Liver (tissue), 9 donors: ENCODE results near the gene TMCO2. TPM values are rescaled to one million over a fixed set of nuclear protein-coding genes. Genes with fewer than 3 reads are reported as not detected.

ENCODE experiments used
- DNase-seq: peaks from one replicate; pipeline ENCODE4 v3.0.0-alpha.2; 2017; ENCODE audit warnings: low spot score
- H3K27ac ChIP-seq, 2 donors: one replicate each; pipeline ENCODE4 v1.7.0; 2013; ENCODE audit warnings: inconsistent platforms in 2 of 2, low read length in 2 of 2, control low read depth in 1 of 2, low read depth in 1 of 2, mild to moderate bottlenecking in 1 of 2
- H3K27me3 ChIP-seq, 4 donors: one replicate each; pipeline versions ENCODE4 v1.6.1 to v1.7.0; 2013; ENCODE audit warnings: low read length in 3 of 4, inconsistent platforms in 1 of 4, mild to moderate bottlenecking in 1 of 4, moderate library complexity in 1 of 4; ENCODE audit not compliant: control insufficient read depth in 4 of 4, insufficient read depth in 4 of 4
- H3K36me3 ChIP-seq, 4 donors: one replicate each; pipeline versions ENCODE4 v1.6.1 to v1.7.0; 2013; ENCODE audit warnings: low read length in 3 of 4, mild to moderate bottlenecking in 3 of 4, low read depth in 1 of 4, moderate library complexity in 1 of 4; ENCODE audit not compliant: control insufficient read depth in 4 of 4, insufficient read depth in 3 of 4
- H3K4me1 ChIP-seq, 4 donors: one replicate each; pipeline versions ENCODE4 v1.6.1 to v1.7.0; 2013; ENCODE audit warnings: low read length in 3 of 4, mild to moderate bottlenecking in 3 of 4, moderate library complexity in 1 of 4; ENCODE audit not compliant: control insufficient read depth in 4 of 4, insufficient read depth in 4 of 4
- H3K4me3 ChIP-seq, 3 donors: one replicate each; pipeline versions ENCODE4 v1.6.1 to v1.7.0; 2013; ENCODE audit warnings: low read length in 3 of 3, control low read depth in 1 of 3, low read depth in 1 of 3, mild to moderate bottlenecking in 1 of 3
- H3K9ac ChIP-seq, 2 donors: one replicate each; pipeline ENCODE4 v1.7.0; 2013; ENCODE audit warnings: low read length in 2 of 2, mild to moderate bottlenecking in 2 of 2, moderate library complexity in 2 of 2, control low read depth in 1 of 2, low read depth in 1 of 2
- H3K9me3 ChIP-seq, 4 donors: one replicate each; pipeline versions ENCODE4 v1.6.1 to v1.7.0; 2013; ENCODE audit warnings: low read length in 3 of 4; ENCODE audit not compliant: control insufficient read depth in 4 of 4
- ATF3 ChIP-seq: IDR thresholded peaks from 2 replicates; pipeline ENCODE4 v1.6.1; 2016; ENCODE audit warnings: antibody characterized with exemption
- EGR1 ChIP-seq, 2 donors: IDR thresholded peaks; 2 replicates each; pipeline ENCODE4 v1.6.1; 2016 to 2018; ENCODE audit warnings: antibody characterized with exemption in 2 of 2, low read depth in 2 of 2
- FOXA1 ChIP-seq: IDR thresholded peaks from 2 replicates; pipeline ENCODE4 v1.6.1; 2016; ENCODE audit warnings: antibody characterized with exemption
- FOXA2 ChIP-seq: IDR thresholded peaks from 2 replicates; pipeline ENCODE4 v1.6.1; 2016; ENCODE audit warnings: antibody characterized with exemption
- GABPA ChIP-seq, 2 donors: IDR thresholded peaks in 1 of 2; conservative IDR thresholded peaks in 1 of 2; 2 replicates each; pipeline ENCODE4 v1.6.1; 2016; ENCODE audit warnings: antibody characterized with exemption in 2 of 2, mild to moderate bottlenecking in 1 of 2, moderate library complexity in 1 of 2
- HNF4A ChIP-seq, 2 donors: conservative IDR thresholded peaks; 2 replicates each; pipeline ENCODE4 v1.6.1; 2016; ENCODE audit warnings: antibody characterized with exemption in 2 of 2, mild to moderate bottlenecking in 2 of 2
- JUND ChIP-seq, 2 donors: IDR thresholded peaks; 2 replicates each; pipeline ENCODE4 v1.6.1; 2016; ENCODE audit warnings: antibody characterized with exemption in 2 of 2
- RXRA ChIP-seq, 2 donors: IDR thresholded peaks; 2 replicates each; pipeline ENCODE4 v1.6.1; 2017 to 2018; ENCODE audit warnings: antibody characterized with exemption in 2 of 2, mild to moderate bottlenecking in 1 of 2
- SP1 ChIP-seq: IDR thresholded peaks from 2 replicates; pipeline ENCODE4 v1.6.1; 2018; ENCODE audit warnings: antibody characterized with exemption, mild to moderate bottlenecking
- TAF1 ChIP-seq: conservative IDR thresholded peaks from 2 replicates; pipeline ENCODE4 v1.6.1; 2016; ENCODE audit warnings: antibody characterized with exemption, mild to moderate bottlenecking
- YY1 ChIP-seq: IDR thresholded peaks from 2 replicates; pipeline ENCODE4 v1.6.1; 2016; ENCODE audit warnings: antibody characterized with exemption, mild to moderate bottlenecking
- WGBS: extraction: QIAGEN DNeasy Blood & Tissue Kit; methylation state at CpG from one replicate; pipeline ENCODE4 v1.1.7; 2013; 5-methylcytosine and 5-hydroxymethylcytosine counted together
- polyA plus RNA-seq, 2 donors: library from polyadenylated mRNA; stranded (reverse) in 1 of 2; unstranded in 1 of 2; fragments of 200-250 nt in 1 of 2; fragments of >200 nt in 1 of 2; fragmentation: Nextera tagmentation in 1 of 2; extraction: Ambion mirVana in 1 of 2; gene quantifications; one replicate each; pipeline versions ENCODE4 v1.2.1 to v1.2.3, GENCODE V29; 2013 to 2015
- total RNA-seq, 2 donors: library from RNA; depleted of rRNA; stranded (reverse); fragments of >200 nt; gene quantifications; one replicate each; pipeline ENCODE4 v1.2.3, GENCODE V29; 2014
- TF ChIP-seq, protein P1 (sequence below): IDR thresholded peaks from 2 replicates; pipeline ENCODE4 v1.6.1; 2016; ENCODE audit warnings: antibody characterized with exemption, mild to moderate bottlenecking
- TF ChIP-seq, protein P2 (sequence below): IDR thresholded peaks from 2 replicates; pipeline ENCODE4 v1.6.1; 2016; ENCODE audit warnings: antibody characterized with exemption
- TF ChIP-seq, protein P3 (sequence below): IDR thresholded peaks from 2 replicates; pipeline ENCODE4 v1.6.1; 2016; ENCODE audit warnings: antibody characterized with exemption
- donor health status: healthy.
- donor health status: healthy.
- donor health status: healthy.
- donor health status: healthy.
- donor health status: healthy.

Gene TMCO2
- total and polyA plus RNA-seq, 4 donors: not detected

GRCh38 chr1:40258445-40258769, 10.7 kb downstream of the TMCO2 start:
- peaks cover 2 to 13% (median 7%) of the 10 kb centered on the region in 4 donors for H3K4me1 ChIP-seq
- H3K27ac ChIP-seq: peak overlapping the region; percentile 84 to 94
- peak overlapping the region; percentile 70 to 95 for H3K9ac ChIP-seq
- H3K27me3 ChIP-seq: no peaks in the 10 kb centered on the region
- peak overlapping the region; percentile 71 to 100 (median 89) for H3K4me3 ChIP-seq
- peaks cover 3 to 24% (median 19%) of the 10 kb centered on the region in 4 donors for H3K36me3 ChIP-seq
- TF ChIP-seq EGR1 (IDR thresholded peaks at IDR 0.05; ENCODE audit: low read depth in 2 of 2) (no peak), HNF4A (conservative IDR thresholded peaks at IDR 0.05) (no peak), JUND (IDR thresholded peaks at IDR 0.05) (no peak), FOXA1 (no peak), SP1 (no peak), FOXA2 (no peak), ATF3 (no peak), TAF1 (no peak), YY1 (no peak)
- TF ChIP-seq, protein P1, sequence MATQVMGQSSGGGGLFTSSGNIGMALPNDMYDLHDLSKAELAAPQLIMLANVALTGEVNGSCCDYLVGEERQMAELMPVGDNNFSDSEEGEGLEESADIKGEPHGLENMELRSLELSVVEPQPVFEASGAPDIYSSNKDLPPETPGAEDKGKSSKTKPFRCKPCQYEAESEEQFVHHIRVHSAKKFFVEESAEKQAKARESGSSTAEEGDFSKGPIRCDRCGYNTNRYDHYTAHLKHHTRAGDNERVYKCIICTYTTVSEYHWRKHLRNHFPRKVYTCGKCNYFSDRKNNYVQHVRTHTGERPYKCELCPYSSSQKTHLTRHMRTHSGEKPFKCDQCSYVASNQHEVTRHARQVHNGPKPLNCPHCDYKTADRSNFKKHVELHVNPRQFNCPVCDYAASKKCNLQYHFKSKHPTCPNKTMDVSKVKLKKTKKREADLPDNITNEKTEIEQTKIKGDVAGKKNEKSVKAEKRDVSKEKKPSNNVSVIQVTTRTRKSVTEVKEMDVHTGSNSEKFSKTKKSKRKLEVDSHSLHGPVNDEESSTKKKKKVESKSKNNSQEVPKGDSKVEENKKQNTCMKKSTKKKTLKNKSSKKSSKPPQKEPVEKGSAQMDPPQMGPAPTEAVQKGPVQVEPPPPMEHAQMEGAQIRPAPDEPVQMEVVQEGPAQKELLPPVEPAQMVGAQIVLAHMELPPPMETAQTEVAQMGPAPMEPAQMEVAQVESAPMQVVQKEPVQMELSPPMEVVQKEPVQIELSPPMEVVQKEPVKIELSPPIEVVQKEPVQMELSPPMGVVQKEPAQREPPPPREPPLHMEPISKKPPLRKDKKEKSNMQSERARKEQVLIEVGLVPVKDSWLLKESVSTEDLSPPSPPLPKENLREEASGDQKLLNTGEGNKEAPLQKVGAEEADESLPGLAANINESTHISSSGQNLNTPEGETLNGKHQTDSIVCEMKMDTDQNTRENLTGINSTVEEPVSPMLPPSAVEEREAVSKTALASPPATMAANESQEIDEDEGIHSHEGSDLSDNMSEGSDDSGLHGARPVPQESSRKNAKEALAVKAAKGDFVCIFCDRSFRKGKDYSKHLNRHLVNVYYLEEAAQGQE: no peak
- TF ChIP-seq, protein P2, sequence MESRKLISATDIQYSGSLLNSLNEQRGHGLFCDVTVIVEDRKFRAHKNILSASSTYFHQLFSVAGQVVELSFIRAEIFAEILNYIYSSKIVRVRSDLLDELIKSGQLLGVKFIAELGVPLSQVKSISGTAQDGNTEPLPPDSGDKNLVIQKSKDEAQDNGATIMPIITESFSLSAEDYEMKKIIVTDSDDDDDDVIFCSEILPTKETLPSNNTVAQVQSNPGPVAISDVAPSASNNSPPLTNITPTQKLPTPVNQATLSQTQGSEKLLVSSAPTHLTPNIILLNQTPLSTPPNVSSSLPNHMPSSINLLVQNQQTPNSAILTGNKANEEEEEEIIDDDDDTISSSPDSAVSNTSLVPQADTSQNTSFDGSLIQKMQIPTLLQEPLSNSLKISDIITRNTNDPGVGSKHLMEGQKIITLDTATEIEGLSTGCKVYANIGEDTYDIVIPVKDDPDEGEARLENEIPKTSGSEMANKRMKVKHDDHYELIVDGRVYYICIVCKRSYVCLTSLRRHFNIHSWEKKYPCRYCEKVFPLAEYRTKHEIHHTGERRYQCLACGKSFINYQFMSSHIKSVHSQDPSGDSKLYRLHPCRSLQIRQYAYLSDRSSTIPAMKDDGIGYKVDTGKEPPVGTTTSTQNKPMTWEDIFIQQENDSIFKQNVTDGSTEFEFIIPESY: no peak
- under 1% methylated on average over 10 of the region's 10 CpGs for WGBS
- H3K9me3 ChIP-seq: no peaks in the 10 kb centered on the region
- DNase-seq: no peak

DNA sequence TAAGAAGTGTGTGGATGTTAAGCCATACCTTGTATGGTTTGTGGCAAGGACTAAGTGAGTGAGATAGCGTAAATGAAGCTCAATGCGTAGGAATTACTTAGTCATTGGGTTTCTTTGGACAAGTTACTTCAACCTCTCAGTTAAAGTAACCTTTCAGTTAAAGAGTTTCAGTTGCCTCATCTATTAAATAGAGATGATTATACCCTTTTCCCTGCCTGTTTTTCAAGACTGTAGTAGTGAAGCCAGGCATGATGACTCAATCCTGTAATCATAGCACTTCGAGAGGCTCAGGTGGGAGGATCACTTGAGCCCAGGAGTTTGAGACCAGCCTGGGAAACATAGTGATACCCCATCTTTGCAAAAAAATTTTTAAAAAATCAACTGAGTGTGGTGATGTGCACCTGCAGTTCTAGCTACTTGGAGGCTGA, 16.6 kb downstream of the TMCO2 start:
- no peaks in the 10 kb centered on the region for H3K27me3 ChIP-seq
- H3K9ac ChIP-seq: no peak overlapping the region
- 94% methylated on average over 3 of the region's 3 CpGs for WGBS
- TF ChIP-seq, protein P2: no peak
- no peak for TF ChIP-seq SP1
- TF ChIP-seq, protein P1: no peak
- TF ChIP-seq TAF1: no peak
- TF ChIP-seq GABPA (IDR thresholded peaks at IDR 0.05 in 1 of 2, conservative IDR thresholded peaks at IDR 0.05 in 1 of 2): no peak
- no peak for TF ChIP-seq EGR1 (IDR thresholded peaks at IDR 0.05; ENCODE audit: low read depth in 2 of 2)
- TF ChIP-seq FOXA2: no peak
- TF ChIP-seq, protein P3, sequence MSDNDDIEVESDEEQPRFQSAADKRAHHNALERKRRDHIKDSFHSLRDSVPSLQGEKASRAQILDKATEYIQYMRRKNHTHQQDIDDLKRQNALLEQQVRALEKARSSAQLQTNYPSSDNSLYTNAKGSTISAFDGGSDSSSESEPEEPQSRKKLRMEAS: no peak
- TF ChIP-seq RXRA (IDR thresholded peaks at IDR 0.05): no peak
- DNase-seq: no peak
- no peaks in the 10 kb centered on the region for H3K9me3 ChIP-seq
- peaks cover 8 to 27% (median 25%) of the 10 kb centered on the region in 4 donors for H3K36me3 ChIP-seq
- no peak overlapping the region for H3K4me3 ChIP-seq
- H3K27ac ChIP-seq: no peak overlapping the region
- peaks cover 0 to 10% (median under 1%) of the 10 kb centered on the region in 4 donors for H3K4me1 ChIP-seq
